Ovary (tissue), 3 donors: ENCODE results near the gene FBXO11.

Experiments used
- POLR2A ChIP-seq: fragments of 450-650 bp; IDR thresholded peaks from one replicate; pipeline ENCODE4 v1.6.1; 2017; ENCODE audit warnings: antibody characterized with exemption, mild to moderate bottlenecking, moderate library complexity
- TF ChIP-seq, protein P1 (sequence below), 3 donors: fragments of 450-650 bp in 2 of 3; fragments of 200-600 bp in 1 of 3; IDR thresholded peaks; one replicate each; pipeline versions ENCODE4 v1.5.1 to v1.8.0; 2016 to 2022; ENCODE audit warnings: antibody characterized with exemption in 3 of 3, mild to moderate bottlenecking in 1 of 3
- donor health status: DM: no; HTN: no; CAD: no.

DNA sequence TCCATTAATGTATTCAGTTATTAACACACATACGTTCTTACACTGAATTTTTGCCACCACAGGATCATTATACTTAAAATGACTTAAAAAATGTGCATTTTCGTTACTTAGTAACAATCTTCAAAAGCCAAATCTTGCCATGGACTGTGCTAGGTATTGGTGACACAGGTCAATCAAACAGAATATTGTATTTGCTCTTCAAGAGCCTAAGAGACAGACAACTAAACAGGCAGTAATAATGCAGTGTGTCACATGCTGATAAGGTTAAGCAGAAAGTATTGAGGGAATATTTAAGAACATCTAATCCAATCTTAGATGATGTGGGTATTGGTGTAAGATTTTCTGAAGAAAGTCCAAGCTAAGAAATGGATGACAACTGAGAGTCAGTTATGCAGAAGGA, 56.9 kb downstream of the FBXO11 start:
- TF ChIP-seq, protein P1, sequence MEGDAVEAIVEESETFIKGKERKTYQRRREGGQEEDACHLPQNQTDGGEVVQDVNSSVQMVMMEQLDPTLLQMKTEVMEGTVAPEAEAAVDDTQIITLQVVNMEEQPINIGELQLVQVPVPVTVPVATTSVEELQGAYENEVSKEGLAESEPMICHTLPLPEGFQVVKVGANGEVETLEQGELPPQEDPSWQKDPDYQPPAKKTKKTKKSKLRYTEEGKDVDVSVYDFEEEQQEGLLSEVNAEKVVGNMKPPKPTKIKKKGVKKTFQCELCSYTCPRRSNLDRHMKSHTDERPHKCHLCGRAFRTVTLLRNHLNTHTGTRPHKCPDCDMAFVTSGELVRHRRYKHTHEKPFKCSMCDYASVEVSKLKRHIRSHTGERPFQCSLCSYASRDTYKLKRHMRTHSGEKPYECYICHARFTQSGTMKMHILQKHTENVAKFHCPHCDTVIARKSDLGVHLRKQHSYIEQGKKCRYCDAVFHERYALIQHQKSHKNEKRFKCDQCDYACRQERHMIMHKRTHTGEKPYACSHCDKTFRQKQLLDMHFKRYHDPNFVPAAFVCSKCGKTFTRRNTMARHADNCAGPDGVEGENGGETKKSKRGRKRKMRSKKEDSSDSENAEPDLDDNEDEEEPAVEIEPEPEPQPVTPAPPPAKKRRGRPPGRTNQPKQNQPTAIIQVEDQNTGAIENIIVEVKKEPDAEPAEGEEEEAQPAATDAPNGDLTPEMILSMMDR (IDR thresholded peaks at IDR 0.05) = no peak
- TF ChIP-seq POLR2A = no peak
